ENCODE measurements around the gene LPAR1.

DNA sequence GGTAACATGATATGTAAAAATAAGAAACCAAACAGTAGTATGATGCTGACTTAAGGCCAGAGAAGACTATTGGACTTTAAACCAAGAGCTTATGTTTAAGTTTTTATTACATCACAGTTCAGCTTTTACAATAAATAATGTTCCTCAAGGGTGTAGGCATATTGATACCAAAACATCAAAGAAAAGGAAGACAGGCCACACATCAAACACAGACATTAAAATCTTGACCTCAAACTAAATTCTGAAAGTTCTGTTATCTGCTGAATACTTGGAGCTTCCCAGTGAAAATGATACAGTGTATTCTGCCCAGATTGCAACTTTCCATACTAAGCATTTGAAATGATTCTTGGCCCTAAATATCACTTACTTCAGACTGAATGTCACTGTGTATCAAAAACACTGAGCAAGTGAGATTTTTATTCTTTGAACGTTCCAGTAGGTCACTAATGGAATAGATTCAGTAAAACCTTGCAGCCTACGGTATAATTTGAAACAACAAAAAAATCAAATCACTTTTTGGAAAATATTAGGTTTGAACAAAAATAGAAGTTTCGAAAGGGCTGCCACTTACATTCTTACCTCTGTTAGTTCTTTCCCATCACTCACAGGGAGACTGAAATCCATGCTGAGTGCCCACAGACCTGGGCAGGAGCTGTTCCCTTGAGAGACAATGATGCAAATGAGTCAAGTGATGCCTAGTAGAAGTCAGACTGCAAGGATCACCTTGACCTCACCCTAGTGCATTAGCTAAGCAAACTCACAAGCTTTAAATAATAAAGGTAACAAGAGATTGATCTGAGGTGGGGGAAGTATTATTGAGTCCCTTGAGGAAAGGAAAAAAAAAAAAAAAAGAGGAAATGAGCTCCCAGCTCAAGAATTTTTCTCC lies 2.5 kb downstream of the LPAR1 start:
- TF ChIP-seq, protein P1, sequence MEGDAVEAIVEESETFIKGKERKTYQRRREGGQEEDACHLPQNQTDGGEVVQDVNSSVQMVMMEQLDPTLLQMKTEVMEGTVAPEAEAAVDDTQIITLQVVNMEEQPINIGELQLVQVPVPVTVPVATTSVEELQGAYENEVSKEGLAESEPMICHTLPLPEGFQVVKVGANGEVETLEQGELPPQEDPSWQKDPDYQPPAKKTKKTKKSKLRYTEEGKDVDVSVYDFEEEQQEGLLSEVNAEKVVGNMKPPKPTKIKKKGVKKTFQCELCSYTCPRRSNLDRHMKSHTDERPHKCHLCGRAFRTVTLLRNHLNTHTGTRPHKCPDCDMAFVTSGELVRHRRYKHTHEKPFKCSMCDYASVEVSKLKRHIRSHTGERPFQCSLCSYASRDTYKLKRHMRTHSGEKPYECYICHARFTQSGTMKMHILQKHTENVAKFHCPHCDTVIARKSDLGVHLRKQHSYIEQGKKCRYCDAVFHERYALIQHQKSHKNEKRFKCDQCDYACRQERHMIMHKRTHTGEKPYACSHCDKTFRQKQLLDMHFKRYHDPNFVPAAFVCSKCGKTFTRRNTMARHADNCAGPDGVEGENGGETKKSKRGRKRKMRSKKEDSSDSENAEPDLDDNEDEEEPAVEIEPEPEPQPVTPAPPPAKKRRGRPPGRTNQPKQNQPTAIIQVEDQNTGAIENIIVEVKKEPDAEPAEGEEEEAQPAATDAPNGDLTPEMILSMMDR (IDR thresholded peaks at IDR 0.05): no peak
- TF ChIP-seq POLR2A (IDR thresholded peaks at IDR 0.05): no peak

Measured in adrenal gland (tissue), 5 donors.